Stomach smooth muscle (tissue), 2 donors: Measurements from ENCODE around the gene PHACTR2.
"Not testable (repeated sequence)": the region's sequence is repeated elsewhere in the genome, so short reads cannot be mapped to it uniquely, and the experiment has no call there.

ENCODE experiments used
- H3K27ac ChIP-seq: one replicate; pipeline ENCODE4 v1.7.0; 2013; ENCODE audit warnings: mild to moderate bottlenecking, low read length, inconsistent platforms
- H3K27me3 ChIP-seq, 2 donors: one replicate each; pipeline ENCODE4 v1.7.0; 2013; ENCODE audit warnings: low read length in 2 of 2; ENCODE audit not compliant: insufficient read depth in 2 of 2, control insufficient read depth in 1 of 2
- H3K36me3 ChIP-seq, 2 donors: one replicate each; pipeline ENCODE4 v1.7.0; 2013; ENCODE audit warnings: low read length in 2 of 2; ENCODE audit not compliant: control insufficient read depth in 2 of 2, insufficient read depth in 2 of 2
- H3K4me1 ChIP-seq: one replicate; pipeline ENCODE4 v1.7.0; 2013; ENCODE audit warnings: low read length; ENCODE audit not compliant: control insufficient read depth, insufficient read depth
- H3K4me3 ChIP-seq, 2 donors: one replicate each; pipeline ENCODE4 v1.7.0; 2013; ENCODE audit warnings: low read length in 2 of 2
- H3K9ac ChIP-seq, 2 donors: one replicate each; pipeline ENCODE4 v1.7.0; 2013; ENCODE audit warnings: low read length in 2 of 2, mild to moderate bottlenecking in 1 of 2
- H3K9me3 ChIP-seq, 2 donors: one replicate each; pipeline ENCODE4 v1.7.0; 2013; ENCODE audit warnings: low read length in 2 of 2; ENCODE audit not compliant: control insufficient read depth in 2 of 2
- donor health status: healthy.
- donor health status: Pancreatic carcinoma.

PHACTR2 gene

GRCh38 chr6:143792402-143793279 is 114.9 kb downstream of the PHACTR2 start:
- H3K36me3 ChIP-seq: peaks cover 11 to 16% of the 10 kb centered on the region in 2 donors
- no peak overlapping the region for H3K9ac ChIP-seq
- peaks cover 3 to 5% of the 10 kb centered on the region in 2 donors for H3K9me3 ChIP-seq
- H3K27me3 ChIP-seq: no peaks in the 10 kb centered on the region
- no peaks in the 10 kb centered on the region for H3K4me1 ChIP-seq
- no peak overlapping the region for H3K4me3 ChIP-seq
- no peak overlapping the region for H3K27ac ChIP-seq

GRCh38 chr6:143793280-143793619 is 115.5 kb downstream of the PHACTR2 start:
- H3K27me3 ChIP-seq: no peaks in the 10 kb centered on the region
- H3K27ac ChIP-seq: no peak overlapping the region
- H3K9me3 ChIP-seq: peaks cover 3 to 5% of the 10 kb centered on the region in 2 donors
- H3K4me1 ChIP-seq: no peaks in the 10 kb centered on the region
- H3K36me3 ChIP-seq: peaks cover 11 to 16% of the 10 kb centered on the region in 2 donors
- no peak overlapping the region for H3K9ac ChIP-seq
- H3K4me3 ChIP-seq: no peak overlapping the region

GRCh38 chr6:143796551-143796950 is 118.8 kb downstream of the PHACTR2 start:
- H3K27ac ChIP-seq, H3K9me3 ChIP-seq, H3K9ac ChIP-seq, H3K4me1 ChIP-seq, H3K36me3 ChIP-seq, H3K4me3 ChIP-seq, H3K27me3 ChIP-seq: not testable (repeated sequence)

- H3K36me3 ChIP-seq, H3K9ac ChIP-seq: not testable (repeated sequence)
Measured at GRCh38 chr6:143798487-143798886, 120.7 kb downstream of the PHACTR2 start.

GRCh38 chr6:143802833-143803565 is 125.2 kb downstream of the PHACTR2 start:
- Histone ChIP-seq H3K36me3 (peaks cover 10 to 13% of the 10 kb centered on the region in 2 donors), H3K4me1 (no peaks in the 10 kb centered on the region), H3K4me3 (no peak overlapping the region), H3K9me3 (peaks cover 0 to 2% of the 10 kb centered on the region in 2 donors), H3K9ac (no peak overlapping the region), H3K27me3 (no peaks in the 10 kb centered on the region), H3K27ac (no peak overlapping the region)

More at GRCh38 chr6:143798487-143798886, 120.7 kb downstream of the PHACTR2 start:
- not testable (repeated sequence) for H3K27ac ChIP-seq, H3K4me1 ChIP-seq, H3K27me3 ChIP-seq, H3K4me3 ChIP-seq, H3K9me3 ChIP-seq

GRCh38 chr6:143803769-143804568 is 126.2 kb downstream of the PHACTR2 start:
- Histone ChIP-seq H3K27me3 (no peaks in the 10 kb centered on the region), H3K4me1 (no peaks in the 10 kb centered on the region), H3K9me3 (peaks cover 0 to 2% of the 10 kb centered on the region in 2 donors), H3K36me3 (peaks cover 10 to 16% of the 10 kb centered on the region in 2 donors), H3K27ac (no peak overlapping the region), H3K9ac (no peak overlapping the region), H3K4me3 (no peak overlapping the region)

GRCh38 chr6:143804835-143805239 is 127.1 kb downstream of the PHACTR2 start:
- H3K27me3 ChIP-seq: no peaks in the 10 kb centered on the region
- H3K4me3 ChIP-seq: no peak overlapping the region
- H3K4me1 ChIP-seq: no peaks in the 10 kb centered on the region
- peaks cover 0 to 2% of the 10 kb centered on the region in 2 donors for H3K9me3 ChIP-seq
- H3K36me3 ChIP-seq: peaks cover 10 to 16% of the 10 kb centered on the region in 2 donors
- no peak overlapping the region for H3K9ac ChIP-seq
- no peak overlapping the region for H3K27ac ChIP-seq

GRCh38 chr6:143806282-143807102 is 128.7 kb downstream of the PHACTR2 start:
- Histone ChIP-seq H3K4me1 (no peaks in the 10 kb centered on the region), H3K36me3 (peaks cover 10 to 16% of the 10 kb centered on the region in 2 donors), H3K9ac (no peak overlapping the region), H3K27ac (no peak overlapping the region), H3K4me3 (no peak overlapping the region), H3K9me3 (no peaks in the 10 kb centered on the region), H3K27me3 (no peaks in the 10 kb centered on the region)

GRCh38 chr6:143807103-143807772 is 129.5 kb downstream of the PHACTR2 start:
- Histone ChIP-seq H3K9me3 (no peaks in the 10 kb centered on the region), H3K27ac (no peak overlapping the region), H3K9ac (no peak overlapping the region), H3K4me3 (no peak overlapping the region), H3K36me3 (peaks cover 7 to 13% of the 10 kb centered on the region in 2 donors), H3K4me1 (no peaks in the 10 kb centered on the region), H3K27me3 (no peaks in the 10 kb centered on the region)
